Naive thymus-derived CD4-positive, alpha-beta T cell (primary cell): Measurements from ENCODE around the gene PHGDH. TPM values are rescaled to one million over a fixed set of nuclear protein-coding genes. Genes with fewer than 3 reads are reported as not detected.

Experiments
- ATAC-seq: fragments of 150-1000 bp; cut with Tn5 transposase; 2 replicates; pipeline ENCODE4 v1.10.0; 2021; ENCODE audit warnings: mild to moderate bottlenecking, moderate library complexity
- CTCF ChIA-PET: fragments of 350-600 bp; sonication (Branson Sonifier 250); formaldehyde crosslinking; loops from one replicate; lab custom pipeline; 2021; ENCODE audit warnings: antibody characterized with exemption; lab: Charles Lee
- POLR2A ChIA-PET: fragments of 350-600 bp; sonication (Branson Sonifier 250); formaldehyde crosslinking; loops from one replicate; lab custom pipeline; 2021; ENCODE audit warnings: antibody characterized with exemption, inconsistent platforms; lab: Charles Lee
- DNase-seq, 9 donors: peaks; one replicate each; pipeline versions ENCODE4 v3.0.0 to v3.0.0-alpha.2; 2020 to 2022; ENCODE audit warnings: mixed read lengths in 1 of 9
- H3K27ac ChIP-seq: one replicate; pipeline ENCODE4 v1.7.0; 2013; ENCODE audit warnings: mild to moderate bottlenecking, low read depth, low read length, moderate library complexity
- H3K27me3 ChIP-seq, 2 donors: one replicate each; pipeline ENCODE4 v1.7.0; 2013; ENCODE audit warnings: low read length in 2 of 2, mild to moderate bottlenecking in 2 of 2, moderate library complexity in 2 of 2; ENCODE audit not compliant: control insufficient read depth in 2 of 2, insufficient read depth in 2 of 2
- H3K36me3 ChIP-seq, 3 experiments: 1 replicate in 2 of 3; 2 replicates in 1 of 3; pipeline ENCODE4 v1.7.0; 2013; ENCODE audit warnings: low read length in 3 of 3, mild to moderate bottlenecking in 3 of 3, moderate library complexity in 1 of 3; ENCODE audit not compliant: insufficient read depth in 3 of 3, control insufficient read depth in 2 of 3
- H3K4me1 ChIP-seq, 2 donors: one replicate each; pipeline ENCODE4 v1.7.0; 2013; ENCODE audit warnings: low read length in 2 of 2, mild to moderate bottlenecking in 2 of 2, moderate library complexity in 1 of 2; ENCODE audit not compliant: control insufficient read depth in 2 of 2, insufficient read depth in 2 of 2
- H3K4me3 ChIP-seq: 2 replicates; pipeline ENCODE4 v1.7.0; 2013; ENCODE audit warnings: mild to moderate bottlenecking, low read length
- H3K9me3 ChIP-seq, 3 experiments: 1 replicate in 2 of 3; 2 replicates in 1 of 3; pipeline ENCODE4 v1.7.0; 2013; ENCODE audit warnings: low read length in 3 of 3; ENCODE audit not compliant: control insufficient read depth in 2 of 3
- H3K27ac Mint-ChIP-seq, 9 donors: one replicate each; pipeline ENCODE4 v1.8.0; 2020 to 2022; ENCODE audit warnings: mixed read lengths in 9 of 9, mild to moderate bottlenecking in 8 of 9, moderate library complexity in 5 of 9, inconsistent platforms in 2 of 9
- H3K27me3 Mint-ChIP-seq, 5 donors: one replicate each; pipeline ENCODE4 v1.8.0; 2021 to 2022; ENCODE audit warnings: mixed read lengths in 5 of 5, mild to moderate bottlenecking in 1 of 5
- H3K36me3 Mint-ChIP-seq, 5 donors: one replicate each; pipeline ENCODE4 v1.8.0; 2020 to 2022; ENCODE audit warnings: mixed read lengths in 5 of 5, mild to moderate bottlenecking in 3 of 5, inconsistent platforms in 1 of 5
- H3K4me1 Mint-ChIP-seq, 7 donors: one replicate each; pipeline ENCODE4 v1.8.0; 2020 to 2022; ENCODE audit warnings: mixed read lengths in 7 of 7, mild to moderate bottlenecking in 3 of 7, inconsistent platforms in 1 of 7
- H3K4me3 Mint-ChIP-seq, 10 donors: one replicate each; pipeline ENCODE4 v1.8.0; 2020 to 2022; ENCODE audit warnings: mild to moderate bottlenecking in 10 of 10, mixed read lengths in 10 of 10, moderate library complexity in 6 of 10, inconsistent platforms in 2 of 10
- H3K9me3 Mint-ChIP-seq, 11 donors: one replicate each; pipeline ENCODE4 v1.8.0; 2020 to 2022; ENCODE audit warnings: mixed read lengths in 11 of 11, mild to moderate bottlenecking in 4 of 11, inconsistent platforms in 1 of 11, moderate library complexity in 1 of 11
- intact Hi-C, 2 donors: fragments of 100-400 bp; cut with micrococcal nuclease; formaldehyde crosslinking; loops; one replicate each; pipeline ENCODE4 v1.15.1; 2023
- polyA plus RNA-seq, 2 donors: library from polyadenylated mRNA; unstranded; fragments of 300-500 nt; fragmentation: Illumina TruSeq; gene quantifications; one replicate each; pipeline ENCODE4 v1.2.3, GENCODE V29; 2021
- total RNA-seq, 6 experiments: library from RNA in 5 of 6; stranded (reverse) in 5 of 6; gene quantifications; 1 replicate in 5 of 6; 2 replicates in 1 of 6; pipeline ENCODE4 v1.2.3 and lab custom pipeline; 2021 to 2026

PHGDH gene
- total RNA-seq, result 10 to 100 TPM in 3 of 5 experiments, 1 to 10 TPM in 2; 6.9 to 79.5 (median 13.3) TPM
- polyA plus RNA-seq, result 10 to 100 TPM; 20.4 to 25.7 TPM
- total RNA-seq (lab: John Stamatoyannopoulos, UW), result 5.0 reads per million, percentile 24 among the genes with 10 or more reads in this experiment

- Mint-ChIP-seq H3K27me3 (peaks cover 0 to 39% (median 15%) of the 10 kb centered on the region in 5 donors), H3K9me3 (peaks cover 0 to 2% (median 0%) of the 10 kb centered on the region in 11 donors), H3K4me3 (peak within 1 kb of the TSS; percentile 90 to 97 (median 93)), H3K4me1 (peaks cover 15 to 43% (median 26%) of the 10 kb centered on the region in 7 donors), H3K27ac (peak within 1 kb of the TSS; percentile 1 to 89 (median 36)), H3K36me3 (peaks cover 0 to 12% (median 0%) of the 10 kb centered on the region in 5 donors)
- H3K27ac ChIP-seq, result no peak within 1 kb of the TSS
- DNase-seq (peak in 8 of 9 donors; percentile 12 to 54 (median 37)), ATAC-seq (peak; percentile 83)
- H3K36me3 ChIP-seq, result peaks cover 0 to 3% (median 0%) of the 10 kb centered on the region in 3 experiments
- ChIA-PET CTCF (no interaction called here), POLR2A (interaction anchor here (1.0 kb wide), 1 partner anchor 571 kb away, joined by 5 read pairs; the partner anchor contains the start of gene WARS2)
- intact Hi-C loops, result loop anchor here (5.0 to 10.0 kb wide), 2 partner anchors 40 to 1803 kb away; no protein-coding TSS in a partner anchor
- H3K9me3 ChIP-seq, result no peaks in the 10 kb centered on the region
- peak within 1 kb of the TSS; percentile 84 for H3K4me3 ChIP-seq
- H3K4me1 ChIP-seq, result no peaks in the 10 kb centered on the region
- H3K27me3 ChIP-seq, result no peaks in the 10 kb centered on the region
Observed at GRCh38 chr1:119711804-119712341, at the start of gene PHGDH. Gene PHGDH (plus strand): TSS chr1:119711934. CDS start chr1:119712023, 89 bp downstream.

GRCh38 chr1:119662034-119662437 lies 49.7 kb upstream of the PHGDH start:
- ChIA-PET CTCF (no interaction called here), POLR2A (no interaction called here)
- DNase-seq (no peak), ATAC-seq (no peak)
- intact Hi-C loops, result no loop called here
- Histone ChIP-seq H3K27ac (no peak overlapping the region), H3K4me3 (no peak overlapping the region), H3K9me3 (no peaks in the 10 kb centered on the region), H3K36me3 (no peaks in the 10 kb centered on the region), H3K27me3 (no peaks in the 10 kb centered on the region), H3K4me1 (no peaks in the 10 kb centered on the region)
- H3K36me3 Mint-ChIP-seq, result no peaks in the 10 kb centered on the region
- no peak overlapping the region for H3K4me3 Mint-ChIP-seq
- no peaks in the 10 kb centered on the region for H3K9me3 Mint-ChIP-seq
- peaks cover 0 to 16% (median 0%) of the 10 kb centered on the region in 7 donors for H3K4me1 Mint-ChIP-seq
- peaks cover 20 to 34% (median 31%) of the 10 kb centered on the region in 5 donors for H3K27me3 Mint-ChIP-seq
- no peak overlapping the region for H3K27ac Mint-ChIP-seq

GRCh38 chr1:119664067-119664466 lies 47.7 kb upstream of the PHGDH start:
- Mint-ChIP-seq H3K9me3 (no peaks in the 10 kb centered on the region), H3K4me3 (no peak overlapping the region), H3K27ac (no peak overlapping the region), H3K36me3 (no peaks in the 10 kb centered on the region), H3K4me1 (peaks cover 0 to 16% (median 0%) of the 10 kb centered on the region in 7 donors), H3K27me3 (peaks cover 16 to 29% (median 25%) of the 10 kb centered on the region in 5 donors)
- ATAC-seq, result no peak
- H3K27ac ChIP-seq, result no peak overlapping the region
- H3K9me3 ChIP-seq, result no peaks in the 10 kb centered on the region
- DNase-seq, result no peak
- no peaks in the 10 kb centered on the region for H3K4me1 ChIP-seq
- intact Hi-C loops, result no loop called here
- ChIA-PET CTCF (interaction anchor here (1.0 kb wide), 1 partner anchor 15 kb away, joined by 3 read pairs; no protein-coding TSS in a partner anchor), POLR2A (no interaction called here)
- H3K27me3 ChIP-seq, result no peaks in the 10 kb centered on the region
- H3K36me3 ChIP-seq, result no peaks in the 10 kb centered on the region
- H3K4me3 ChIP-seq, result no peak overlapping the region

GRCh38 chr1:119667173-119667572 lies 44.6 kb upstream of the PHGDH start:
- ChIA-PET POLR2A (no interaction called here), CTCF (no interaction called here)
- Histone ChIP-seq H3K4me3 (no peak overlapping the region), H3K27me3 (no peaks in the 10 kb centered on the region), H3K27ac (no peak overlapping the region), H3K36me3 (no peaks in the 10 kb centered on the region), H3K9me3 (no peaks in the 10 kb centered on the region), H3K4me1 (no peaks in the 10 kb centered on the region)
- Mint-ChIP-seq H3K4me1 (peaks cover 0 to 9% (median 0%) of the 10 kb centered on the region in 7 donors), H3K9me3 (no peaks in the 10 kb centered on the region), H3K36me3 (no peaks in the 10 kb centered on the region), H3K27me3 (peaks cover 11 to 36% (median 16%) of the 10 kb centered on the region in 5 donors), H3K27ac (no peak overlapping the region), H3K4me3 (no peak overlapping the region)
- DNase-seq (no peak), ATAC-seq (no peak)
- intact Hi-C loops, result no loop called here

- Mint-ChIP-seq H3K27me3 (peaks cover 20 to 51% (median 22%) of the 10 kb centered on the region in 5 donors), H3K9me3 (no peaks in the 10 kb centered on the region), H3K27ac (no peak overlapping the region), H3K36me3 (no peaks in the 10 kb centered on the region), H3K4me1 (peaks cover 0 to 6% (median 4%) of the 10 kb centered on the region in 7 donors), H3K4me3 (no peak overlapping the region)
- POLR2A ChIA-PET, result no interaction called here
- H3K36me3 ChIP-seq, result no peaks in the 10 kb centered on the region
- DNase-seq (no peak), ATAC-seq (no peak)
- H3K4me3 ChIP-seq, result no peak overlapping the region
- intact Hi-C loops, result loop anchor here in 1 of 2 donors (5.0 to 10.0 kb wide), 2 partner anchors 41 to 1516 kb away; partner anchors contain the start of gene PHGDH
- CTCF ChIA-PET, result no interaction called here
- no peak overlapping the region for H3K27ac ChIP-seq
- H3K27me3 ChIP-seq, result no peaks in the 10 kb centered on the region
- no peaks in the 10 kb centered on the region for H3K9me3 ChIP-seq
- peaks cover 0 to 4% of the 10 kb centered on the region in 2 donors for H3K4me1 ChIP-seq
Observed at GRCh38 chr1:119670898-119671297, 40.8 kb upstream of the PHGDH start.

- H3K27me3 ChIP-seq, result no peaks in the 10 kb centered on the region
- no peaks in the 10 kb centered on the region for H3K36me3 ChIP-seq
- no peak overlapping the region for H3K4me3 ChIP-seq
- POLR2A ChIA-PET, result no interaction called here
- no peak for ATAC-seq
- Mint-ChIP-seq H3K36me3 (no peaks in the 10 kb centered on the region), H3K4me1 (peaks cover 0 to 6% (median 4%) of the 10 kb centered on the region in 7 donors), H3K27me3 (peaks cover 16 to 52% (median 26%) of the 10 kb centered on the region in 5 donors), H3K9me3 (no peaks in the 10 kb centered on the region), H3K4me3 (no peak overlapping the region), H3K27ac (no peak overlapping the region)
- no peaks in the 10 kb centered on the region for H3K9me3 ChIP-seq
- DNase-seq, result no peak
- peaks cover 0 to 4% of the 10 kb centered on the region in 2 donors for H3K4me1 ChIP-seq
- H3K27ac ChIP-seq, result no peak overlapping the region
- CTCF ChIA-PET, result interaction anchor here (0.6 to 1.0 kb wide), 2 partner anchors 9 to 14 kb away, joined by 3 read pairs; no protein-coding TSS in a partner anchor
- intact Hi-C loops, result loop anchor here in 1 of 2 donors (5.0 to 10.0 kb wide), 2 partner anchors 39 to 1519 kb away; partner anchors contain the start of gene PHGDH
Observed at GRCh38 chr1:119673171-119673940, 38.4 kb upstream of the PHGDH start.
